ELF-1 (cell line): ENCODE results near the gene POLR2J.
"Not testable (repeated sequence)": the region's sequence is repeated elsewhere in the genome, so short reads cannot be mapped to it uniquely, and the experiment has no call there.

Source experiments
- DNase-seq: peaks from one replicate; pipeline ENCODE4 v3.0.0-alpha.2; 2016; ENCODE audit warnings: low read depth, low spot score

The POLR2J gene

GRCh38 chr7:102494473-102495149 lies 15.9 kb upstream of the POLR2J start:
- not testable (repeated sequence) for DNase-seq

GRCh38 chr7:102494026-102494425 lies 15.3 kb upstream of the POLR2J start:
- DNase-seq: not testable (repeated sequence)

- not testable (repeated sequence) for DNase-seq
Measured at GRCh38 chr7:102493220-102493935, 14.7 kb upstream of the POLR2J start.

GRCh38 chr7:102490529-102491075 lies 11.9 kb upstream of the POLR2J start:
- not testable (repeated sequence) for DNase-seq

- not testable (repeated sequence) for DNase-seq
Measured at GRCh38 chr7:102484317-102484716, 5.6 kb upstream of the POLR2J start.

GRCh38 chr7:102481962-102482361 lies 3.2 kb upstream of the POLR2J start:
- not testable (repeated sequence) for DNase-seq

- DNase-seq: not testable (repeated sequence)
Measured at GRCh38 chr7:102479982-102480637, 1.4 kb upstream of the POLR2J start.

- DNase-seq: not testable (repeated sequence)
Measured at GRCh38 chr7:102479209-102479584, 475 bp upstream of the POLR2J start.

- DNase-seq: not testable (repeated sequence)
Measured at GRCh38 chr7:102474736-102475435, 3.8 kb downstream of the POLR2J start.

GRCh38 chr7:102474116-102474515 lies 4.6 kb downstream of the POLR2J start:
- not testable (repeated sequence) for DNase-seq

GRCh38 chr7:102473271-102473991 lies 5.3 kb downstream of the POLR2J start:
- DNase-seq: no peak

GRCh38 chr7:102472126-102473041 lies 6.3 kb downstream of the POLR2J start:
- no peak for DNase-seq

GRCh38 chr7:102471791-102472125 lies 7.0 kb downstream of the POLR2J start:
- DNase-seq: no peak

- DNase-seq: no peak
Measured at GRCh38 chr7:102469972-102470825, 8.5 kb downstream of the POLR2J start.

GRCh38 chr7:102469351-102469971 lies 9.3 kb downstream of the POLR2J start:
- DNase-seq: no peak

GRCh38 chr7:102468478-102469350 lies 10.0 kb downstream of the POLR2J start:
- DNase-seq: no peak

- DNase-seq: no peak
Measured at GRCh38 chr7:102467581-102468477, 10.9 kb downstream of the POLR2J start.
